Measurements from ENCODE around the gene KLHL29. TPM values are rescaled to one million over a fixed set of nuclear protein-coding genes. Genes with fewer than 3 reads are reported as not detected.

Gene KLHL29
- total RNA-seq, 6 experiments from 2014 or later, result 1.2 to 10.2 (median 6.4) TPM

DNA sequence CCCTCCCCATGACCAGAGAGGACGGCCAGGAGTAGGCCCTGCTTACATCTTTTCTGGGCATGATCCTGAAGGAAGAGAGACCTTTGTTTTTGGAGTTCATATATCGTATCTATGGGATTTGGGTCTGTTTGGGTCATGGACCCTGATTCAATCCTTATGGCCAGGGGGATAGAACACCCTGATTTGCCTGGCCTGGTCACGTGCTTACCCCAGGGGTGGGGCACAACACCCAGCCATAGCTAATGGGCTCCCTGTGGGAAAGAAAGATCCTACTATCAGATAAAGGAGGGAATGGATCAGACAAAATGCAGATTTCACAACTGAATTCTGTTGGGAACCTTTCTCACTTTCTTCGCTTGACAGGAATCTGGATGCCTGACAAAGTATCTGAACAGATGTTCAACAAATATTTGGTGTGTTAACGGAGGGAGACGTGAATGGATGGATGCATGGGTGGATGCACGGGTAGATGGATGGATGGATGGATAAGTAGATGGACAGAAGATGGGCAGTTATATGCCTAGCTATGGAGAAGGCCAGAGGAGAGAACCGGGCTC is 155.9 kb downstream of the KLHL29 start:
- no peaks in the 10 kb centered on the region for H3K27me3 ChIP-seq
- no peaks in the 10 kb centered on the region for H3K4me1 ChIP-seq
- TF ChIP-seq POLR2A (IDR thresholded peaks at IDR 0.05), result no peak
- TF ChIP-seq, protein P1, sequence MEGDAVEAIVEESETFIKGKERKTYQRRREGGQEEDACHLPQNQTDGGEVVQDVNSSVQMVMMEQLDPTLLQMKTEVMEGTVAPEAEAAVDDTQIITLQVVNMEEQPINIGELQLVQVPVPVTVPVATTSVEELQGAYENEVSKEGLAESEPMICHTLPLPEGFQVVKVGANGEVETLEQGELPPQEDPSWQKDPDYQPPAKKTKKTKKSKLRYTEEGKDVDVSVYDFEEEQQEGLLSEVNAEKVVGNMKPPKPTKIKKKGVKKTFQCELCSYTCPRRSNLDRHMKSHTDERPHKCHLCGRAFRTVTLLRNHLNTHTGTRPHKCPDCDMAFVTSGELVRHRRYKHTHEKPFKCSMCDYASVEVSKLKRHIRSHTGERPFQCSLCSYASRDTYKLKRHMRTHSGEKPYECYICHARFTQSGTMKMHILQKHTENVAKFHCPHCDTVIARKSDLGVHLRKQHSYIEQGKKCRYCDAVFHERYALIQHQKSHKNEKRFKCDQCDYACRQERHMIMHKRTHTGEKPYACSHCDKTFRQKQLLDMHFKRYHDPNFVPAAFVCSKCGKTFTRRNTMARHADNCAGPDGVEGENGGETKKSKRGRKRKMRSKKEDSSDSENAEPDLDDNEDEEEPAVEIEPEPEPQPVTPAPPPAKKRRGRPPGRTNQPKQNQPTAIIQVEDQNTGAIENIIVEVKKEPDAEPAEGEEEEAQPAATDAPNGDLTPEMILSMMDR (IDR thresholded peaks at IDR 0.05), result no peak
- intact Hi-C loops (cut with DNase I), result no loop called here
- WGBS (ENCODE audit: insufficient coverage, low coverage, low lambda C conversion rate, missing lambda C conversion rate), result 81% methylated on average over 8 of the region's 8 CpGs
- no peak for DNase-seq
- H3K27ac ChIP-seq, result no peak overlapping the region
- H3K4me3 ChIP-seq, result no peak overlapping the region
- no peaks in the 10 kb centered on the region for H3K36me3 ChIP-seq
- no peaks in the 10 kb centered on the region for H3K9me3 ChIP-seq
- no peak for ATAC-seq

DNA sequence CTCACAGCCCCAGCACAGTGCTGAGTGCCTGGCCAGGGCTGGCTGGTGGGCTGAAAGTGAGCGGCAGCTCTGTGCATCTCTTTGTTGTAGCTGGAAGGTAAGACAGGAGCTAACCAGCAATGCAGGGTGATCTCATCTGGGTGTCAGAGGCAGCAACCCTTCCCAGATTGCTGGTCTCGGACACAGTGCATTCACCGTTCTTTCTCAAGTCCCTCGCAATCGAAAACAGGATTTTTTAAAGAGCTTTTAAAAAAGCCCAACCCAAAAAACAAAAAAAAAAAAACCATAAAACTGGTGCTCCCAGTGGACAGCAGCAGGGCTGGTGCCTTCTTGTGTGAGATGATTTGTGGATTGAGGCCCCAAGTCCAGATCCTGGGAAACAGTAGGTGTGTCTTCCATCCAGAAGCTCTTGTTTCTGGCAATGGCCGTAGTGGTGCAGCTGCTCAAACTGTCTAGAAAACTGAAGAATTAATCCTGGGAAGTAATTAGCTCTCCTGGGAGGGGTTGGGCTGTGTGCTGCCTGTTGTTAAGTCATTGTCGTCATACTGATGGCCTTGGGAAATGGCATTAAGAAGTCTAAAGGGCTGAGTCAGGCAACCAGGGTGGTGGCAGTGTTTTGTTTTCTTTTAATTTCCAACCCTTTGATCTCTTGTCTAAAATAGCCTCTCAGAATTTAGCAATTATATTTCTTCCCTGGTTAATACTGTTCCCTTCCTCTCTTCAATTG is 156.7 kb downstream of the KLHL29 start:
- 85% methylated on average over 5 of the region's 7 CpGs for WGBS (ENCODE audit: insufficient coverage, low coverage, low lambda C conversion rate, missing lambda C conversion rate)

DNA sequence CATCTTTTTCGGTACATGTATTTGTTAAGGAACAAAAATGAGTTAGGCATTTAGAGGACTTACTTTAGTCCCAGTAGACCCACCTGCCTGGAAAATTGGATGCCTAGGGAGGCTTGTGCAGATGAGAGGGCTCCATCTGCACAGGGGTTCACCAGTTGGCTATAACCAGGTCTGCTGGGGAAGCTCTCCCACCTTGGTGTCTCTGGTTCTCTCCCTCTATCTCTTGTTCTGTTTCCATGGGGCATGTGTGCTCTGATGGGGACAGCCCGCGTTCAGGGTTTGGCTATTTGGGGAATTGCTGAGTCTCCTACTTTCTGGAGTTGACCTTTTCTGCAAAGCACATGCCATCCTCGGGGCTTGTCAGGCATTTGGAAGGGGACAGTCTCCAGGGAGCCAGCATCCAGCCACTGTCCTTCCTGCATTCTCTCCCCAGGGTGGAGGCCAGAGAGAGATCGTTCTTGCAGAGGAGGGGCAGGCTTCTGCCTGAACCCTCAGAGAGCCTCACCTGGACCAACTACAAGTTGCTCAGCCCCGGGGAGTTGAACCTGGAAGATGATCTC is 157.3 kb downstream of the KLHL29 start:
- H3K36me3 ChIP-seq, result no peaks in the 10 kb centered on the region
- H3K9me3 ChIP-seq, result no peaks in the 10 kb centered on the region
- intact Hi-C loops (cut with DNase I), result no loop called here
- WGBS (ENCODE audit: insufficient coverage, low coverage, low lambda C conversion rate, missing lambda C conversion rate), result 63% methylated on average over 2 of the region's 6 CpGs
- no peak for DNase-seq
- H3K4me3 ChIP-seq, result no peak overlapping the region
- no peaks in the 10 kb centered on the region for H3K27me3 ChIP-seq
- H3K4me1 ChIP-seq, result no peaks in the 10 kb centered on the region
- no peak overlapping the region for H3K27ac ChIP-seq
- ATAC-seq, result no peak
- TF ChIP-seq, protein P1 (IDR thresholded peaks at IDR 0.05), result no peak
- no peak for TF ChIP-seq POLR2A (IDR thresholded peaks at IDR 0.05)

More for the DNA sequence above, 156.7 kb downstream of the KLHL29 start:
- Histone ChIP-seq H3K27ac (no peak overlapping the region), H3K4me1 (no peaks in the 10 kb centered on the region), H3K9me3 (no peaks in the 10 kb centered on the region), H3K4me3 (no peak overlapping the region), H3K27me3 (no peaks in the 10 kb centered on the region), H3K36me3 (no peaks in the 10 kb centered on the region)
- DNase-seq, result no peak
- TF ChIP-seq, protein P1 (IDR thresholded peaks at IDR 0.05), result no peak
- TF ChIP-seq POLR2A (IDR thresholded peaks at IDR 0.05), result no peak
- ATAC-seq, result no peak
- intact Hi-C loops (cut with DNase I), result no loop called here

DNA sequence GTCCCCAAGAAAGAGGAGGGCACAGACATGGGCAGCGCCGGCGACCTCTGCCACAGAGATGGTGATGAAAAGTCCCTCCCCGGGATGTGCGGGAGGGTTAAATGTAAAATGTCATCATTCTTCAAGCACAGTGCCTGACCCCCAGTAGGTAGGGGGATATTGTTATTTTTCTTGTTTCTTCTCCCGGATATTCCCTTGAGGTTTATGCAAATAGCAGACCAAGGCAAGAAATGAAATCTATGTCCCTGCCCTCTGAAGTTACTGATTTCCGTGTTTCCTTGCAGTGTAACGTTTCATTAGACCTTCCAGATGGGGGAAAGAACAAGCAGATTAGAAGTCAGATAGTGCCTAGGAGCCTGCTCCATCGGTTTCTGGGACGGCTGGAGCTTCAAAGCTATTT is 158.3 kb downstream of the KLHL29 start:
- intact Hi-C loops (cut with DNase I), result no loop called here
- no peak overlapping the region for H3K4me3 ChIP-seq
- ATAC-seq, result no peak
- TF ChIP-seq, protein P1 (IDR thresholded peaks at IDR 0.05), result no peak
- TF ChIP-seq POLR2A (IDR thresholded peaks at IDR 0.05), result no peak
- no peaks in the 10 kb centered on the region for H3K4me1 ChIP-seq
- 67% methylated on average over 6 of the region's 10 CpGs for WGBS (ENCODE audit: insufficient coverage, low coverage, low lambda C conversion rate, missing lambda C conversion rate)
- no peaks in the 10 kb centered on the region for H3K9me3 ChIP-seq
- H3K27ac ChIP-seq, result no peak overlapping the region
- DNase-seq, result no peak
- no peaks in the 10 kb centered on the region for H3K27me3 ChIP-seq
- no peaks in the 10 kb centered on the region for H3K36me3 ChIP-seq
